SK-N-SH treated with all-trans-retinoic acid at 6 μM for 48 hours (cell line): ENCODE results near the gene MYOD1.

ENCODE experiments used
- ATAC-seq: fragments of 200-7000 bp; cut with Tn5 transposase; 3 replicates; pipeline ENCODE4 v1.9.1; 2020; ENCODE audit warnings: mild to moderate bottlenecking, moderate library complexity
- ARNTL ChIP-seq: fragments of 450-650 bp; formaldehyde crosslinking; IDR thresholded peaks from 2 replicates; pipeline ENCODE4 v1.5.0; 2020; ENCODE audit warnings: low read depth, mild to moderate bottlenecking, moderate library complexity, borderline replicate concordance
- BACH2 ChIP-seq: fragments of 250-450 bp; sonication (Bioruptor Pico); IDR thresholded peaks from 2 replicates; pipeline ENCODE4 v1.9.0; 2021; ENCODE audit warnings: mild to moderate bottlenecking, borderline replicate concordance
- CREB5 ChIP-seq: fragments of 250-450 bp; sonication (Bioruptor Pico); IDR thresholded peaks from 2 replicates; pipeline ENCODE4 v1.5.1; 2020; ENCODE audit warnings: low read depth, mild to moderate bottlenecking, moderate library complexity
- CSDC2 ChIP-seq: fragments of 250-450 bp; sonication (Bioruptor Pico); IDR thresholded peaks from 2 replicates; pipeline ENCODE4 v1.5.0; 2020; ENCODE audit warnings: mild to moderate bottlenecking, moderate library complexity
- ESRRG ChIP-seq: fragments of 250-450 bp; sonication (Bioruptor Pico); IDR thresholded peaks from 2 replicates; pipeline ENCODE4 v1.6.1; 2021; ENCODE audit warnings: mild to moderate bottlenecking
- GLIS3 ChIP-seq: fragments of 250-450 bp; sonication (Bioruptor Pico); IDR thresholded peaks from 2 replicates; pipeline ENCODE4 v1.5.0; 2020; ENCODE audit warnings: mild to moderate bottlenecking, moderate library complexity
- ISL1 ChIP-seq: fragments of 250-450 bp; sonication (Bioruptor Pico); IDR thresholded peaks from 2 replicates; pipeline ENCODE4 v2.1.2; 2022; ENCODE audit warnings: mild to moderate bottlenecking, moderate library complexity
- OSR1 ChIP-seq: fragments of 250-450 bp; sonication (Bioruptor Pico); IDR thresholded peaks from 2 replicates; pipeline ENCODE4 v1.8.0; 2022; ENCODE audit warnings: moderate library complexity, mild to moderate bottlenecking, inconsistent platforms
- PATZ1 ChIP-seq: fragments of 250-450 bp; sonication (Bioruptor Pico); IDR thresholded peaks from 2 replicates; pipeline ENCODE4 v1.8.0; 2020; ENCODE audit warnings: mild to moderate bottlenecking, moderate library complexity, borderline replicate concordance
- PPARA ChIP-seq: fragments of 250-450 bp; sonication (Bioruptor Pico); IDR thresholded peaks from 2 replicates; pipeline ENCODE4 v1.5.0; 2020; ENCODE audit warnings: mild to moderate bottlenecking, borderline replicate concordance
- SNAI2 ChIP-seq: fragments of 250-450 bp; sonication (Bioruptor Pico); IDR thresholded peaks from 2 replicates; pipeline ENCODE4 v1.5.0; 2020; ENCODE audit warnings: mild to moderate bottlenecking, moderate library complexity
- TCF4 ChIP-seq: fragments of 250-450 bp; sonication (Bioruptor Pico); IDR thresholded peaks from 2 replicates; pipeline ENCODE4 v1.8.0; 2021; ENCODE audit warnings: mild to moderate bottlenecking, moderate library complexity, borderline replicate concordance
- TOX ChIP-seq: fragments of 250-450 bp; sonication (Bioruptor Pico); IDR thresholded peaks from 2 replicates; pipeline ENCODE4 v1.8.0; 2021; ENCODE audit warnings: mild to moderate bottlenecking, moderate library complexity, borderline replicate concordance
- TSHZ2 ChIP-seq: fragments of 250-450 bp; sonication (Bioruptor Pico); IDR thresholded peaks from 2 replicates; pipeline ENCODE4 v1.5.0; 2020; ENCODE audit warnings: mild to moderate bottlenecking, moderate library complexity
- ZC3H10 ChIP-seq: fragments of 250-450 bp; sonication (Bioruptor Pico); IDR thresholded peaks from 2 replicates; pipeline ENCODE4 v1.5.1; 2021; ENCODE audit warnings: mild to moderate bottlenecking, moderate library complexity
- ZFP3 ChIP-seq: fragments of 250-450 bp; sonication (Bioruptor Pico); IDR thresholded peaks from 2 replicates; pipeline ENCODE4 v1.5.0; 2020; ENCODE audit warnings: mild to moderate bottlenecking, moderate library complexity
- ZFP30 ChIP-seq: fragments of 450-650 bp; formaldehyde crosslinking; IDR thresholded peaks from 2 replicates; pipeline ENCODE4 v1.5.0; 2022; ENCODE audit warnings: mild to moderate bottlenecking, moderate library complexity
- ZNF565 ChIP-seq: fragments of 450-650 bp; formaldehyde crosslinking; conservative IDR thresholded peaks from 2 replicates; pipeline ENCODE4 v1.5.0; 2020; ENCODE audit warnings: low read depth, mild to moderate bottlenecking, moderate library complexity
- ZNF70 ChIP-seq: fragments of 450-650 bp; formaldehyde crosslinking; IDR thresholded peaks from 2 replicates; pipeline ENCODE4 v1.5.0; 2020; ENCODE audit warnings: mild to moderate bottlenecking, moderate library complexity
- ZNF8 ChIP-seq: fragments of 450-650 bp; formaldehyde crosslinking; IDR thresholded peaks from 2 replicates; pipeline ENCODE4 v1.5.0; 2020; ENCODE audit warnings: mild to moderate bottlenecking, moderate library complexity
- TF ChIP-seq, protein P1 (sequence below): fragments of 250-450 bp; sonication (Bioruptor Pico); IDR thresholded peaks from 2 replicates; pipeline ENCODE4 v1.8.0; 2021; ENCODE audit warnings: low read depth, mild to moderate bottlenecking, moderate library complexity, borderline replicate concordance
- TF ChIP-seq, protein P2 (sequence below): fragments of 250-450 bp; sonication (Bioruptor Pico); IDR thresholded peaks from 2 replicates; pipeline ENCODE4 v1.5.1; 2021; ENCODE audit warnings: mild to moderate bottlenecking, moderate library complexity

The MYOD1 gene

GRCh38 chr11:17753641-17754040, 34.3 kb downstream of the MYOD1 start:
- ATAC-seq = no peak
- no peak for TF ChIP-seq ZFP30 (CRISPR knock-in tag)
- no peak for TF ChIP-seq PATZ1 (CRISPR knock-in tag)
- no peak for TF ChIP-seq BACH2 (CRISPR knock-in tag)
- TF ChIP-seq TOX (CRISPR knock-in tag) = no peak
- TF ChIP-seq ESRRG = no peak
- no peak for TF ChIP-seq CREB5 (CRISPR knock-in tag)
- no peak for TF ChIP-seq SNAI2 (CRISPR knock-in tag)
- TF ChIP-seq, protein P1, sequence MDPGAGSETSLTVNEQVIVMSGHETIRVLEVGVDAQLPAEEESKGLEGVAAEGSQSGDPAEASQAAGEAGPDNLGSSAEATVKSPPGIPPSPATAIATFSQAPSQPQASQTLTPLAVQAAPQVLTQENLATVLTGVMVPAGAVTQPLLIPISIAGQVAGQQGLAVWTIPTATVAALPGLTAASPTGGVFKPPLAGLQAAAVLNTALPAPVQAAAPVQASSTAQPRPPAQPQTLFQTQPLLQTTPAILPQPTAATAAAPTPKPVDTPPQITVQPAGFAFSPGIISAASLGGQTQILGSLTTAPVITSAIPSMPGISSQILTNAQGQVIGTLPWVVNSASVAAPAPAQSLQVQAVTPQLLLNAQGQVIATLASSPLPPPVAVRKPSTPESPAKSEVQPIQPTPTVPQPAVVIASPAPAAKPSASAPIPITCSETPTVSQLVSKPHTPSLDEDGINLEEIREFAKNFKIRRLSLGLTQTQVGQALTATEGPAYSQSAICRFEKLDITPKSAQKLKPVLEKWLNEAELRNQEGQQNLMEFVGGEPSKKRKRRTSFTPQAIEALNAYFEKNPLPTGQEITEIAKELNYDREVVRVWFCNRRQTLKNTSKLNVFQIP (CRISPR knock-in tag) = no peak
- TF ChIP-seq TSHZ2 (CRISPR knock-in tag) = no peak
- no peak for TF ChIP-seq CSDC2 (CRISPR knock-in tag)
- no peak for TF ChIP-seq ZC3H10 (CRISPR knock-in tag)

DNA sequence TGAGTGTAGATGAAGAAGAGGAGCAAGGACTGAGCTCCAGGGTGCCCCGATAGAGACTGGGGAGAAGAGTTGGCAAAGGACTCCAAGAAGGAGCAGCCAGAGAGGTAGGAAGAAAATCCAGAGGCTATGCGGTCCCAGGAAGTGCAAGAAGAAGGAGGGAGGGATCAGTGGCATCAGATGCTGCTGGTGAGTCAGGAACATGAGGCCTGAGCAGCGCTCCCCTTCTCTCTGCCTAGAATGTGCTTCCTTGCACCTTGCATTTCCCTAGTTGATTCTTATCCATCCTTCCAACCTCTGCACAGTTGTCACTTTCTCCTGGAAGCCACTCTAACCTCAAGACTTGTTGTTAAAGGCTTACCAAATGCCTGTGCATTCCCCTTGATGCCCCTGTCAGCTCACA, 36.5 kb downstream of the MYOD1 start:
- ATAC-seq = no peak
- no peak for TF ChIP-seq BACH2 (CRISPR knock-in tag)
- TF ChIP-seq ZFP30 (CRISPR knock-in tag) = no peak
- no peak for TF ChIP-seq TSHZ2 (CRISPR knock-in tag)
- TF ChIP-seq GLIS3 = no peak
- no peak for TF ChIP-seq ARNTL (CRISPR knock-in tag)
- no peak for TF ChIP-seq CSDC2 (CRISPR knock-in tag)
- TF ChIP-seq CREB5 (CRISPR knock-in tag) = no peak
- no peak for TF ChIP-seq ZFP3 (CRISPR knock-in tag)
- no peak for TF ChIP-seq OSR1 (CRISPR knock-in tag)
- no peak for TF ChIP-seq ZNF70 (CRISPR knock-in tag)
- TF ChIP-seq, protein P2, sequence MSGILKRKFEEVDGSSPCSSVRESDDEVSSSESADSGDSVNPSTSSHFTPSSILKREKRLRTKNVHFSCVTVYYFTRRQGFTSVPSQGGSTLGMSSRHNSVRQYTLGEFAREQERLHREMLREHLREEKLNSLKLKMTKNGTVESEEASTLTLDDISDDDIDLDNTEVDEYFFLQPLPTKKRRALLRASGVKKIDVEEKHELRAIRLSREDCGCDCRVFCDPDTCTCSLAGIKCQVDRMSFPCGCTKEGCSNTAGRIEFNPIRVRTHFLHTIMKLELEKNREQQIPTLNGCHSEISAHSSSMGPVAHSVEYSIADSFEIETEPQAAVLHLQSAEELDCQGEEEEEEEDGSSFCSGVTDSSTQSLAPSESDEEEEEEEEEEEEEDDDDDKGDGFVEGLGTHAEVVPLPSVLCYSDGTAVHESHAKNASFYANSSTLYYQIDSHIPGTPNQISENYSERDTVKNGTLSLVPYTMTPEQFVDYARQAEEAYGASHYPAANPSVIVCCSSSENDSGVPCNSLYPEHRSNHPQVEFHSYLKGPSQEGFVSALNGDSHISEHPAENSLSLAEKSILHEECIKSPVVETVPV (CRISPR knock-in tag) = no peak
- TF ChIP-seq, protein P1 (CRISPR knock-in tag) = no peak
- TF ChIP-seq ZC3H10 (CRISPR knock-in tag) = no peak
- TF ChIP-seq ISL1 (CRISPR knock-in tag) = no peak
- TF ChIP-seq ZNF565 = no peak
- TF ChIP-seq SNAI2 (CRISPR knock-in tag) = no peak
- TF ChIP-seq TCF4 (CRISPR knock-in tag) = no peak
- TF ChIP-seq ZNF8 = no peak
- TF ChIP-seq PPARA = no peak
